Fibroblast of gingiva (primary cell): ENCODE results near the gene NEURL1.
"Not testable (repeated sequence)": the region's sequence is repeated elsewhere in the genome, so short reads cannot be mapped to it uniquely, and the experiment has no call there.

ENCODE experiments used
- DNase-seq: peaks from one replicate; pipeline ENCODE4 v3.0.0-alpha.2; 2011; ENCODE audit warnings: low read depth

NEURL1 gene

GRCh38 chr10:103463499-103463898 lies 30.0 kb upstream of the NEURL1 start:
- DNase-seq, result peak; percentile 42

- no peak for DNase-seq
These were observed 27.9 kb upstream of the NEURL1 start for GRCh38 chr10:103465411-103466179.

- no peak for DNase-seq
These were observed 26.8 kb upstream of the NEURL1 start for GRCh38 chr10:103466734-103467133.

GRCh38 chr10:103467406-103467805 lies 26.1 kb upstream of the NEURL1 start:
- DNase-seq, result no peak

- no peak for DNase-seq
These were observed 24.3 kb upstream of the NEURL1 start for GRCh38 chr10:103469201-103469600.

- no peak for DNase-seq
These were observed 22.5 kb upstream of the NEURL1 start for GRCh38 chr10:103470761-103471653.

- DNase-seq, result no peak
These were observed 21.5 kb upstream of the NEURL1 start for GRCh38 chr10:103472005-103472404.

GRCh38 chr10:103473261-103473671 lies 20.2 kb upstream of the NEURL1 start:
- no peak for DNase-seq

- DNase-seq, result no peak
These were observed 19.4 kb upstream of the NEURL1 start for GRCh38 chr10:103474077-103474476.

GRCh38 chr10:103475437-103475836 lies 18.1 kb upstream of the NEURL1 start:
- DNase-seq, result no peak

- DNase-seq, result no peak
These were observed 17.3 kb upstream of the NEURL1 start for GRCh38 chr10:103476046-103476768.

- no peak for DNase-seq
These were observed 14.8 kb upstream of the NEURL1 start for GRCh38 chr10:103478671-103479070.

- no peak for DNase-seq
These were observed 14.4 kb upstream of the NEURL1 start, which contains the start of gene CALHM3 for GRCh38 chr10:103479135-103479534. CALHM3 (minus strand) TSS chr10:103479240; CDS start chr10:103479032, 208 bp downstream.

GRCh38 chr10:103480521-103480920 lies 13.0 kb upstream of the NEURL1 start:
- DNase-seq, result peak; percentile 13

GRCh38 chr10:103481974-103482531 lies 11.5 kb upstream of the NEURL1 start:
- peak; percentile 68 for DNase-seq

- DNase-seq, result not testable (repeated sequence)
These were observed 6.7 kb upstream of the NEURL1 start for GRCh38 chr10:103486635-103487409.

- DNase-seq, result no peak
These were observed 6.1 kb upstream of the NEURL1 start for GRCh38 chr10:103487410-103487708.

GRCh38 chr10:103490986-103491314 lies 2.6 kb upstream of the NEURL1 start:
- no peak for DNase-seq

- peak; percentile 80 for DNase-seq
These were observed 1.7 kb upstream of the NEURL1 start for GRCh38 chr10:103491729-103492364.

- DNase-seq, result no peak
These were observed 747 bp upstream of the NEURL1 start for GRCh38 chr10:103492655-103493261.
